Upper lobe of left lung (tissue), 4 donors: ENCODE results near the gene FMO2.

Experiments
- CTCF ChIP-seq, 6 experiments: fragments of 450-650 bp in 4 of 6; fragments of 200-600 bp in 2 of 6; sonication (generic) in 2 of 6; IDR thresholded peaks; one replicate each; pipeline ENCODE4 v1.5.1; 2016 to 2019; ENCODE audit warnings: antibody characterized with exemption in 6 of 6
- POLR2A ChIP-seq, 4 donors: fragments of 450-650 bp; IDR thresholded peaks; one replicate each; pipeline ENCODE4 v1.5.1; 2016 to 2017; ENCODE audit warnings: antibody characterized with exemption in 4 of 4, mild to moderate bottlenecking in 2 of 4
- POLR2AphosphoS5 ChIP-seq, 2 donors: sonication (generic); formaldehyde crosslinking; IDR thresholded peaks; one replicate each; pipeline ENCODE4 v1.5.1; 2017; ENCODE audit warnings: antibody characterized with exemption in 2 of 2

GRCh38 chr1:171160639-171161354, 24.3 kb upstream of the FMO2 start:
- TF ChIP-seq POLR2AphosphoS5 (IDR thresholded peaks at IDR 0.05) (no peak), CTCF (IDR thresholded peaks at IDR 0.05) (no peak), POLR2A (IDR thresholded peaks at IDR 0.05) (no peak)
